HG03354 (cell line): ENCODE measurements around the gene ERGIC1.
"Not testable (repeated sequence)": the region's sequence is repeated elsewhere in the genome, so short reads cannot be mapped to it uniquely, and the experiment has no call there.

ENCODE experiments used
- ATAC-seq: cut with Tn5 transposase; IDR thresholded peaks from one replicate; pipeline ENCODE4 v1.9.1; 2021; ENCODE audit warnings: mild to moderate bottlenecking; ENCODE audit not compliant: unreplicated experiment, poor library complexity, severe bottlenecking

The ERGIC1 gene

DNA sequence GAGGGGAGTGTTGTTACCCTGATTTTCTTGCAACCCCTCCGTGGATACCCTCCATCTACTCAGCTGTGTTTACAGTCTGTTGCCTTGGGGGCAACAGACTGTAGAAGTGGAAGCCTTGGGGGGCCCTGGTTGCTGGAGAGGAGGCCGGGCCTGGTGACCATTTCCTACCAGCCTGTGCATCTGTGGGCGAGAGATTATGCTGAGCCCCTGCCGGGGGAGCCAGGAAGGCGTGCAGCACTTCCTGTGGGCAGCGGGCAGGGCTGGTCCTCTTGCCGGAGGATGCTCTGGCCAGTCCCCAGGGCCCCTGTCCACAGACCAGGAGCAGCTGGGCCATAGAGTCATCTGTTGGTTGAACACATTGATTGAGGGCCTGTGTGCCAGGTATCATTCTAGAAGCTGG is 11.1 kb downstream of the ERGIC1 start:
- ATAC-seq = no peak

DNA sequence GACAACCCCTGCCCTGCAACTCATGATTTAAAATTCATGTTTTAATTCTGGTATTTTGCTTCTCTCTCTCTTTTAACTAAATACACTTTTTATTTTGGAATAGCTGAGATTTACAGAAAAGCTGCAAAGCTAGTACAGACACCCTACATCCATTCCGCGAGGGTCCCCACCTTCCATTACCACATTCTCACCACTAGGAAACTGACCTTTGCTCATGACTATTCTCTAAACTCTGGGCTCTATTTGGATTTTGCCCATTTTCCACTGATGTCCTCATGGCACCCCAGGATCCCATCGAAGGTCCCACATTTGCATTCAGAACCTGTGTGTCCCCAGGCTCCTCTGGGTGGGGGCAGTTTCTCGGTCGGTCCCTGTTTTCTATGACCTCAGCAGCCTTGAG is 11.5 kb downstream of the ERGIC1 start:
- ATAC-seq = no peak

- no peak for ATAC-seq
Observed at GRCh38 chr5:172846249-172846648, 12.2 kb downstream of the ERGIC1 start.

DNA sequence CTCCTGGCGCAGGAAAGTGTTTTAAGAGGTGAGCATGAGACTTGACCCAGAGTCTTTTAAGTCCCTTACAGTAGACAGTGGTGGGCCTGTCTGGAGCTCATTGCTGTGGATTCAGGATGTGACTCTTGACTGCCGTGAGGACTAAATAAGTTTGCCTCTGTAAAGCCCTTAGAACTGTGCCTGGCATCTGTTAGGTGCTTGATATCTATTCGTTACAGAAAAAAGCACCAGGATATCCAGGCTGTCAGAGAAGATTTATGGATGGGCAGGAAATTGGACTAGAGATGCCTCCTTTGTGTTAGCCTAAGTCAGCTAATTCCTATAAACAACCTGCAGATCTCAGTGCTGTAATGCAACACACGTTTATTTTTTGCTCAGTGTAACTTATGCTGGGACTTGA is 12.6 kb downstream of the ERGIC1 start:
- ATAC-seq = no peak

DNA sequence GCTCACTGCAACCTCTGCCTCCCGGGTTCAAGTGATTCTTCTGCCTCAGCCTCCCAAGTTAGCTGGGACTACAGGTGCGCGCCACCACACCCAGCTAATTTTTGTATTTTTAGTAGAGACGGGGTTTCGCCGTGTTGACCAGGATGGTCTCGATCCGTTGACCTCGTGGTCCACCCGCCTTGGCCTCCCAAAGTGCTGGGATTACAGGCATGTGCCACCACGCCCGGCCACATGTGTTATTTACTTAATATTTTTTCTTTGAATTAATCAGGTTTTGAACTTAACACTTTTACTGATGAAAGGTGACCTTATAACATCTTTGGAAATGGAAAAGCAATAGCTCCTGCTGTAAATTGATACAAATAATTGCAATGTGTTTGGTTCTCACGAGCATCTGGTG is 13.5 kb downstream of the ERGIC1 start:
- not testable (repeated sequence) for ATAC-seq

- ATAC-seq = no peak
Observed at GRCh38 chr5:172848419-172848818, 14.4 kb downstream of the ERGIC1 start.

DNA sequence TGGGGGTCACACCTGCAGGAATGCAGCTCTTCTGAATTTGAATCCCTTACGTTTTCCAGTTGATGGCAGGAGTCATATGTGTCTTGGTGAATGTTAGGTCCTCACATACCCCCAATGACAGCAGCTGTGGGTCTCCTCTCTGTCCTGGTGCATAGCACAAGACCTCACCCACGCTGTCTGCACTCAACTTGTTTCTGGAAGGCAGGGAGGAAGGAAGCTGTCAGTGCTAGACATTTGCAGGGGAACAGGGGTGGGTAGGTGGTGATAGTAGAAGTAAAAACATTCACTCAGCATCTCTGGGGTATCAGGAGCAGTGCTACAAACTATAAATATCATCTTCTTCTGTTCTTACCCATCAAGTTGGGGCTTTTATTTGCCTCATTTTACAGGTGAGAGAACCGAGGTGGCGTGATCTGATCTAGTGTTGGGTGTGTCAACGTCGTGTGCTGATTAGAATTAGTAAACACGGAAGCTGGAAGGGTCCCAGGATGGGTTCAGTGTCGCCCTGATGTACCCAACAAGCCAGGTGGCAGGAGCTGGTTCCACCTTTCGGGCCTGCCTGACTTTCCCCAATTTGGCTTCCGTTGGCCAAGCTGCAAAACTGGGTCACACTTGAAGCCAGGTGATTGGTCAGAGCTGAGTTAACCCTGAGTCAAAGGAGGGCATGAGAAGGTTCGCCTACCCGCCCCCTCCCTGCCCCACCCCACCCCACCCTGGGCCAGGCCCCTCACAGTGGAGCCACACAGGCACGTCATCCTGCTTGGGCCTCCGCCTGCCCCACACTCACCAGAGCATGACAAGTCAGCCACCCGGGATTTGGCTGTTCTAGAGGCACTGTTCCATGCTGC is 15.8 kb downstream of the ERGIC1 start:
- ATAC-seq = peak; percentile 68

- no peak for ATAC-seq
Observed at GRCh38 chr5:172850454-172850797, 16.4 kb downstream of the ERGIC1 start.

DNA sequence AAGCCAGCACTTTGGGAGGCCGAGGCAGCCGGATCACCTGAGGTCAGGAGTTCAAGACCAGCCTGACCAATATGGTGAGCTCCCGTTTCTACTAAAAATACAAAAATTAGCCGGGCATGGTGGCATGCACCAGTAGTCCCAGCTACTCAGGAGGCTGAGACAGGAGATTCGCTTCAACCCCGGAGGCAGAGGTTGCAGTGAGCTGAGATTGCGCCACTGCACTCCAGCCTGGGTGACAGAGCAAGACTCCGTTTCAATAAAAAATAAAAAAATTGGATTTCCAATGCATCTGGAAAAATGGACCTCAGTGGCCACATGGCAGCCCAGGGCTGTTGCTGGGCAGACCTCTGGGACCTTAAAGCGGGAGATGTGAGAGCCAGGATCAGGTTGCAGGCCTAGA is 17.2 kb downstream of the ERGIC1 start:
- ATAC-seq = not testable (repeated sequence)

- ATAC-seq = no peak
Observed at GRCh38 chr5:172852490-172853354, 18.7 kb downstream of the ERGIC1 start.

GRCh38 chr5:172853355-172853975 is 19.4 kb downstream of the ERGIC1 start:
- no peak for ATAC-seq

GRCh38 chr5:172854451-172854871 is 20.4 kb downstream of the ERGIC1 start:
- no peak for ATAC-seq

DNA sequence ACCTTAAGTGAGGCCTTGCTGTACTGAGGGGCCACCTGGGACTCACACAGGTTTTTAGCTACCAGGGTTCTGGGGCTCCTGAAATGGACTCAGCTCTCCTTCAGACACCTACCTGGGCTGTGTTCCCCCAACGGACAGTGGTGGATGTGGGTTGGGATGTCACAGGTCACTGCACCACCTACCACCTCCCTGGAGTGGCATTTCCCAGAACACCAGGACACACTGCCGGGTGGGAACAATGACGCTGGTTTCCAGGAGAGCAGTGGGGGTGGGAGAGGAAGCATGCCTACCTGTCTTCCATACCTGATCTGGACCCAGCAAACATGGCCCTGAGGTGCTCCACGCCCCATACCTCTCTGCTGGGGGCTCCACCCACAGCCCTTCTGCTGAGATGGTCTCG is 20.9 kb downstream of the ERGIC1 start:
- no peak for ATAC-seq

- no peak for ATAC-seq
Observed at GRCh38 chr5:172855597-172856292, 21.7 kb downstream of the ERGIC1 start.

DNA sequence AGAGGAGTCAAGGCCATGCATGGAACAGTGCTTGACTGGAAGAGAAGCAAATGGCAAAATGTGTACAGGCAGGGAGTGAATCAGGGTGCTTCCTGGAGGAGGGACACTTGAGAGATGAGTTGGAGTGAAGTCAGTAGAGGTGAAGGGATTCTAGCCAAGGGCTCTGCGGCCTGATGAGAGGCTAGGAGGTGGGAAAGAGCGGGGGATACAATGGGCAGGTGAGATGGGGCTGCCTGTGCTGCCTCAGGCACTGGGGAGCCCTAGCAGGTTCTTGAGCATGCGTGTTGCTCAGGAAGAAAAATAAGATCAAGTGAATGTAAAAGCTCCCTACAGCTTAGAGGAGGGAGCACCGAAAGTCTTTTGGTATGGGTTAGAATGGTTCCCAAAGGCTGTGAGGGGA is 22.3 kb downstream of the ERGIC1 start:
- no peak for ATAC-seq

GRCh38 chr5:172857982-172858381 is 23.9 kb downstream of the ERGIC1 start:
- no peak for ATAC-seq

- ATAC-seq = no peak
Observed at GRCh38 chr5:172858511-172858989, 24.5 kb downstream of the ERGIC1 start.

DNA sequence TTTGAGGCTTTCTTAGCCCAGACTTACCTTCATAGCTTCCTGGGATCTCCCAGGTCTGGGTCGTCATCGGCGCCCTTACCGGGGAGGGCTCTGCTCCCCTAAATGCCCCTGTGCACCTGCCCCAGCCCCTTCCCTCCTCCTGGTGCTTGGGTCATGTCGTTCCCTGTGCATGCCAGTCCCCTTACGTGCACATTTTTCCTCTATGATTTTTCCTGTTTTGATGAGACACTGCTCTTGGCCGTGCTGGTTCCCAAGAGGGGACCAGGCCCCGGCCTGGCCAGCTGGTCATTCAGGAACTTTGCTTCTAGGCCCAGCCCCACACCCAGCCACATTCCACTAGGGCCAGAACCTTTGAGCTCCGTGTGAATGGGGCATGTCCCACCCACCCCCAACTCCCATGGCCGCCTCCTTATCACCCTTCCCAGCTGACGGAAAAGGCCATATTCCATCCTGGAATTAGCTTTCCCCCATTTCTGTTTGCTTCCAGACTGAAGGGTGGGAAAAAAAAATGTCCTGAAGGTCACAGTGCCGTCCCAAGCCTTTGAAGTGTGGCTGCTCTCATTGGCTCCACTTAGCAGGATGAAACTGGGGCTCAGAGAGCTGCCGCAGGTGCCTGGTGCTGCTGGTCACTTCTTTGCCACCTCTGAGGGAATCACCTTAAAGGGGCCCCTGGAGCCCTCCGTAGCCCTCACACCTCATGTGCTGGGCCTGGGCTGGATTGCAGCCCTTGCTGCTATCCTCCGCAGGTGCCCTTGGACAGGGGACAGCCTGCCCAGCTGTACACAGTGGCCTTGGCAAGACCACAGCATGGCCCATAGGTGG is 25.1 kb downstream of the ERGIC1 start:
- no peak for ATAC-seq

DNA sequence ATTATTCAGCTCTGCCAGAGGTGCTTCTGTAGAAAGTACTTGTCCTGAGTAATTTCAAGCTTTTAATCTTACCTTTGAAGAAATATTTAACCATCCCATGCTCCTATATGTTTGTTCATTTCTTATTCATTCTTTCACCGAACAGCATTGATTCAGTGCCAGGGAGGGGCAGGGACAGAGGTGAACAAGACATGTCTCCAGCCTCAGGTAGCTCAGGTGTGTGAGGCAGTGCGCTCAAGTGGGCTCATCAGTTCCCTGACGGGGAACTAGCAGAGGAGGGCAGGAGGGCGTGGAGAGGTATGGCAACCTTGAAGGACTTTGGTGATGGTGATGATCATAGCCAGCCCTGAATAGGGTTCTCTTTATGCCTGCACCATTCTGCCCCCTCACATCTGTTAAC is 25.9 kb downstream of the ERGIC1 start:
- ATAC-seq = no peak
